ENCODE measurements around the gene SLC23A1. TPM values are rescaled to one million over a fixed set of nuclear protein-coding genes. Genes with fewer than 3 reads are reported as not detected.

SLC23A1 gene
- total RNA-seq, 3 donors from 2014 or later (not counting 1 experiment from before 2014, with no cell fraction given): not detected

GRCh38 chr5:139335811-139336210 is 47.3 kb downstream of the SLC23A1 start:
- peaks cover 14% of the 10 kb centered on the region for H3K36me3 ChIP-seq (ENCODE audit: control insufficient read depth, insufficient read depth, low read length)
- H3K27me3 ChIP-seq (ENCODE audit: control insufficient read depth, insufficient read depth, low read length): no peaks in the 10 kb centered on the region
- ATAC-seq (peak; percentile 14 to 30 (median 30)), DNase-seq (peak in 1 of 2 donors; percentile 40)
- TF ChIP-seq, protein P1, sequence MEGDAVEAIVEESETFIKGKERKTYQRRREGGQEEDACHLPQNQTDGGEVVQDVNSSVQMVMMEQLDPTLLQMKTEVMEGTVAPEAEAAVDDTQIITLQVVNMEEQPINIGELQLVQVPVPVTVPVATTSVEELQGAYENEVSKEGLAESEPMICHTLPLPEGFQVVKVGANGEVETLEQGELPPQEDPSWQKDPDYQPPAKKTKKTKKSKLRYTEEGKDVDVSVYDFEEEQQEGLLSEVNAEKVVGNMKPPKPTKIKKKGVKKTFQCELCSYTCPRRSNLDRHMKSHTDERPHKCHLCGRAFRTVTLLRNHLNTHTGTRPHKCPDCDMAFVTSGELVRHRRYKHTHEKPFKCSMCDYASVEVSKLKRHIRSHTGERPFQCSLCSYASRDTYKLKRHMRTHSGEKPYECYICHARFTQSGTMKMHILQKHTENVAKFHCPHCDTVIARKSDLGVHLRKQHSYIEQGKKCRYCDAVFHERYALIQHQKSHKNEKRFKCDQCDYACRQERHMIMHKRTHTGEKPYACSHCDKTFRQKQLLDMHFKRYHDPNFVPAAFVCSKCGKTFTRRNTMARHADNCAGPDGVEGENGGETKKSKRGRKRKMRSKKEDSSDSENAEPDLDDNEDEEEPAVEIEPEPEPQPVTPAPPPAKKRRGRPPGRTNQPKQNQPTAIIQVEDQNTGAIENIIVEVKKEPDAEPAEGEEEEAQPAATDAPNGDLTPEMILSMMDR (IDR thresholded peaks at IDR 0.05): no peak
- peak overlapping the region; percentile 40 for H3K4me3 Mint-ChIP-seq
- intact Hi-C loops (cut with micrococcal nuclease): no loop called here
- H3K27me3 Mint-ChIP-seq (ENCODE audit: low read depth in 2 of 2): no peaks in the 10 kb centered on the region
- 48% methylated on average over 2 of the region's 6 CpGs for WGBS (ENCODE audit: insufficient coverage)
- H3K9me3 Mint-ChIP-seq: no peaks in the 10 kb centered on the region
- peaks cover 6% of the 10 kb centered on the region for H3K36me3 Mint-ChIP-seq
- no peak overlapping the region for H3K27ac ChIP-seq (ENCODE audit: low read length)
- peak overlapping the region; percentile 56 to 73 for H3K27ac Mint-ChIP-seq
- no peak overlapping the region for H3K4me3 ChIP-seq (ENCODE audit: low read length)
- peaks cover 2% of the 10 kb centered on the region for H3K4me1 ChIP-seq (ENCODE audit: control insufficient read depth, insufficient read depth, low read length)
- H3K4me1 Mint-ChIP-seq: peaks cover under 1 to 7% of the 10 kb centered on the region in 2 donors
- no peaks in the 10 kb centered on the region for H3K9me3 ChIP-seq (ENCODE audit: control insufficient read depth, insufficient read depth, low read length)

Other genes starting within 250 kb of the SLC23A1 start
- gene SIL1, start 184.9 kb downstream of the SLC23A1 start, total RNA-seq: 10 to 100 TPM; 16.9 to 22.5 (median 22.4) TPM
- 100 to 1,000 TPM; 290 to 324 (median 297) TPM for gene MATR3, start 89.6 kb downstream of the SLC23A1 start, total RNA-seq
- 100 to 1,000 TPM; 105 to 126 (median 110) TPM for gene PAIP2, start 41.4 kb downstream of the SLC23A1 start, total RNA-seq
- 10 to 100 TPM in 1 of 3 donors, 1 to 10 TPM in 2; 2.0 to 60.0 (median 2.8) TPM for gene MZB1, start 6.6 kb upstream of the SLC23A1 start, total RNA-seq
- 1 to 10 TPM in 1 of 3 donors, under 1 TPM in 2; 0.91 to 1.0 (median 0.96) TPM for gene PROB1, start 11.8 kb upstream of the SLC23A1 start, total RNA-seq
- 1 to 10 TPM; 1.6 to 2.9 (median 2.7) TPM for gene SPATA24, start 20.8 kb upstream of the SLC23A1 start, total RNA-seq
- gene DNAJC18, start 56.2 kb upstream of the SLC23A1 start, total RNA-seq: 1 to 10 TPM; 2.9 to 4.9 (median 3.6) TPM
- under 1 TPM in 1 of 3 donors, not detected in 2; 0.48 TPM for gene ECSCR, start 79.4 kb upstream of the SLC23A1 start, total RNA-seq
- gene SMIM33, start 87.7 kb upstream of the SLC23A1 start, total RNA-seq: not detected
- 10 to 100 TPM; 95.5 to 98.9 (median 96.6) TPM for gene STING1, start 99.5 kb upstream of the SLC23A1 start, total RNA-seq
- 100 to 1,000 TPM; 127 to 139 (median 131) TPM for gene UBE2D2, start 178.0 kb upstream of the SLC23A1 start, total RNA-seq